ENCODE results near the gene LHFPL2. TPM values are rescaled to one million over a fixed set of nuclear protein-coding genes. Genes with fewer than 3 reads are reported as not detected.
A peak's percentile ranks its signal among the peaks of the same experiment; 100 is the strongest.

The LHFPL2 gene
- total and polyA plus RNA-seq, 9 donors: 38.0 to 90.9 (median 53.3) TPM

GRCh38 chr5:78534148-78534904, 114.2 kb downstream of the LHFPL2 start:
- no peaks in the 10 kb centered on the region for H3K27me3 ChIP-seq (ENCODE audit: control insufficient read depth, insufficient read depth, low read length)
- peaks cover 29% of the 10 kb centered on the region for H3K4me1 ChIP-seq (ENCODE audit: control insufficient read depth, insufficient read depth, low read length)
- peak overlapping the region; percentile 62 for H3K27ac ChIP-seq (ENCODE audit: low read length)
- DNase-seq: no peak
- no peaks in the 10 kb centered on the region for H3K9me3 ChIP-seq (replicated peaks; ENCODE audit: control insufficient read depth, low read depth, low read length)
- H3K4me3 ChIP-seq (ENCODE audit: low read length): no peak overlapping the region
- 67% methylated on average over 20 of the region's 24 CpGs for WGBS (ENCODE audit: insufficient coverage)
- peaks cover 10% of the 10 kb centered on the region for H3K36me3 ChIP-seq (ENCODE audit: control insufficient read depth, insufficient read depth, low read length)

GRCh38 chr5:78533356-78533755, 115.2 kb downstream of the LHFPL2 start:
- Histone ChIP-seq H3K36me3 (ENCODE audit: control insufficient read depth, insufficient read depth, low read length) (peaks cover 10% of the 10 kb centered on the region), H3K9me3 (replicated peaks; ENCODE audit: control insufficient read depth, low read depth, low read length) (no peaks in the 10 kb centered on the region), H3K4me3 (ENCODE audit: low read length) (no peak overlapping the region), H3K27me3 (ENCODE audit: control insufficient read depth, insufficient read depth, low read length) (no peaks in the 10 kb centered on the region), H3K27ac (ENCODE audit: low read length) (no peak overlapping the region), H3K4me1 (ENCODE audit: control insufficient read depth, insufficient read depth, low read length) (peaks cover 27% of the 10 kb centered on the region)
- no peak for DNase-seq
- WGBS (ENCODE audit: insufficient coverage): 100% methylated on average over 1 of the region's 3 CpGs

GRCh38 chr5:78530342-78531096, 118.1 kb downstream of the LHFPL2 start:
- Histone ChIP-seq H3K4me3 (ENCODE audit: low read length) (no peak overlapping the region), H3K27ac (ENCODE audit: low read length) (no peak overlapping the region), H3K27me3 (ENCODE audit: control insufficient read depth, insufficient read depth, low read length) (no peaks in the 10 kb centered on the region), H3K9me3 (replicated peaks; ENCODE audit: control insufficient read depth, low read depth, low read length) (no peaks in the 10 kb centered on the region), H3K4me1 (ENCODE audit: control insufficient read depth, insufficient read depth, low read length) (peaks cover 29% of the 10 kb centered on the region), H3K36me3 (ENCODE audit: control insufficient read depth, insufficient read depth, low read length) (peaks cover 10% of the 10 kb centered on the region)
- no CpG with 5 or more reads among the region's 3 CpGs for WGBS (ENCODE audit: insufficient coverage)
- DNase-seq: no peak

- H3K4me3 ChIP-seq (ENCODE audit: low read length): no peak overlapping the region
- H3K27ac ChIP-seq (ENCODE audit: low read length): peak overlapping the region; percentile 89
- H3K9me3 ChIP-seq (replicated peaks; ENCODE audit: control insufficient read depth, low read depth, low read length): no peaks in the 10 kb centered on the region
- 77% methylated on average over 1 of the region's 3 CpGs for WGBS (ENCODE audit: insufficient coverage)
- no peaks in the 10 kb centered on the region for H3K27me3 ChIP-seq (ENCODE audit: control insufficient read depth, insufficient read depth, low read length)
- peaks cover 29% of the 10 kb centered on the region for H3K4me1 ChIP-seq (ENCODE audit: control insufficient read depth, insufficient read depth, low read length)
- no peak for DNase-seq
- peaks cover 4% of the 10 kb centered on the region for H3K36me3 ChIP-seq (ENCODE audit: control insufficient read depth, insufficient read depth, low read length)
Measured at GRCh38 chr5:78527925-78528324, 120.6 kb downstream of the LHFPL2 start.

GRCh38 chr5:78527054-78527859, 121.3 kb downstream of the LHFPL2 start:
- H3K4me1 ChIP-seq (ENCODE audit: control insufficient read depth, insufficient read depth, low read length): peaks cover 31% of the 10 kb centered on the region
- no peaks in the 10 kb centered on the region for H3K27me3 ChIP-seq (ENCODE audit: control insufficient read depth, insufficient read depth, low read length)
- WGBS (ENCODE audit: insufficient coverage): 0% methylated on average over 2 of the region's 9 CpGs
- H3K4me3 ChIP-seq (ENCODE audit: low read length): no peak overlapping the region
- peak overlapping the region; percentile 89 for H3K27ac ChIP-seq (ENCODE audit: low read length)
- peaks cover 4% of the 10 kb centered on the region for H3K36me3 ChIP-seq (ENCODE audit: control insufficient read depth, insufficient read depth, low read length)
- peak; percentile 98 for DNase-seq
- no peaks in the 10 kb centered on the region for H3K9me3 ChIP-seq (replicated peaks; ENCODE audit: control insufficient read depth, low read depth, low read length)

GRCh38 chr5:78526049-78526525, 122.5 kb downstream of the LHFPL2 start:
- peaks cover 31% of the 10 kb centered on the region for H3K4me1 ChIP-seq (ENCODE audit: control insufficient read depth, insufficient read depth, low read length)
- no peaks in the 10 kb centered on the region for H3K36me3 ChIP-seq (ENCODE audit: control insufficient read depth, insufficient read depth, low read length)
- no peak for DNase-seq
- H3K9me3 ChIP-seq (replicated peaks; ENCODE audit: control insufficient read depth, low read depth, low read length): no peaks in the 10 kb centered on the region
- H3K4me3 ChIP-seq (ENCODE audit: low read length): no peak overlapping the region
- peak overlapping the region; percentile 6 for H3K27ac ChIP-seq (ENCODE audit: low read length)
- H3K27me3 ChIP-seq (ENCODE audit: control insufficient read depth, insufficient read depth, low read length): no peaks in the 10 kb centered on the region
- WGBS (ENCODE audit: insufficient coverage): 95% methylated on average over 5 of the region's 7 CpGs

GRCh38 chr5:78523314-78524193, 125.0 kb downstream of the LHFPL2 start:
- 19% methylated on average over 7 of the region's 15 CpGs for WGBS (ENCODE audit: insufficient coverage)

GRCh38 chr5:78522476-78523260, 125.9 kb downstream of the LHFPL2 start:
- no peaks in the 10 kb centered on the region for H3K36me3 ChIP-seq (ENCODE audit: control insufficient read depth, insufficient read depth, low read length)
- H3K4me3 ChIP-seq (ENCODE audit: low read length): no peak overlapping the region
- peak overlapping the region; percentile 95 for H3K27ac ChIP-seq (ENCODE audit: low read length)
- DNase-seq: peak; percentile 66
- no peaks in the 10 kb centered on the region for H3K9me3 ChIP-seq (replicated peaks; ENCODE audit: control insufficient read depth, low read depth, low read length)
- H3K27me3 ChIP-seq (ENCODE audit: control insufficient read depth, insufficient read depth, low read length): no peaks in the 10 kb centered on the region
- 25% methylated on average over 2 of the region's 9 CpGs for WGBS (ENCODE audit: insufficient coverage)
- H3K4me1 ChIP-seq (ENCODE audit: control insufficient read depth, insufficient read depth, low read length): peaks cover 50% of the 10 kb centered on the region

More at GRCh38 chr5:78523314-78524193, 125.0 kb downstream of the LHFPL2 start:
- H3K27ac ChIP-seq (ENCODE audit: low read length): peak overlapping the region; percentile 95
- DNase-seq: peak; percentile 95
- peaks cover 47% of the 10 kb centered on the region for H3K4me1 ChIP-seq (ENCODE audit: control insufficient read depth, insufficient read depth, low read length)
- no peak overlapping the region for H3K4me3 ChIP-seq (ENCODE audit: low read length)
- no peaks in the 10 kb centered on the region for H3K9me3 ChIP-seq (replicated peaks; ENCODE audit: control insufficient read depth, low read depth, low read length)
- H3K36me3 ChIP-seq (ENCODE audit: control insufficient read depth, insufficient read depth, low read length): no peaks in the 10 kb centered on the region
- H3K27me3 ChIP-seq (ENCODE audit: control insufficient read depth, insufficient read depth, low read length): no peaks in the 10 kb centered on the region

GRCh38 chr5:78521455-78521854, 127.1 kb downstream of the LHFPL2 start:
- WGBS (ENCODE audit: insufficient coverage): no CpG with 5 or more reads among the region's 2 CpGs
- Histone ChIP-seq H3K4me3 (ENCODE audit: low read length) (no peak overlapping the region), H3K36me3 (ENCODE audit: control insufficient read depth, insufficient read depth, low read length) (no peaks in the 10 kb centered on the region), H3K27ac (ENCODE audit: low read length) (no peak overlapping the region), H3K27me3 (ENCODE audit: control insufficient read depth, insufficient read depth, low read length) (no peaks in the 10 kb centered on the region), H3K9me3 (replicated peaks; ENCODE audit: control insufficient read depth, low read depth, low read length) (no peaks in the 10 kb centered on the region), H3K4me1 (ENCODE audit: control insufficient read depth, insufficient read depth, low read length) (peaks cover 52% of the 10 kb centered on the region)
- DNase-seq: no peak

Measured in muscle of leg (tissue), 11 donors.